ENCODE measurements around the gene MAPT. TPM values are rescaled to one million over a fixed set of nuclear protein-coding genes. Genes with fewer than 3 reads are reported as not detected.

Gene MAPT
- total RNA-seq, 1 donor from 2014 or later, result 0.06 TPM

GRCh38 chr17:46063241-46063640 lies 168.9 kb downstream of the MAPT start:
- H3K4me3 ChIP-seq (ENCODE audit: low read depth, low read length), result no peak overlapping the region
- peak; percentile 76 for DNase-seq (ENCODE audit: low read depth)
- no peak for TF ChIP-seq CTCF (conservative IDR thresholded peaks at IDR 0.05; ENCODE audit: low read depth, low read length)

- TF ChIP-seq CTCF (conservative IDR thresholded peaks at IDR 0.05; ENCODE audit: low read depth, low read length), result no peak
- H3K4me3 ChIP-seq (ENCODE audit: low read depth, low read length), result no peak overlapping the region
- DNase-seq (ENCODE audit: low read depth), result no peak
Measured at GRCh38 chr17:46064460-46064859, 170.1 kb downstream of the MAPT start.

DNA sequence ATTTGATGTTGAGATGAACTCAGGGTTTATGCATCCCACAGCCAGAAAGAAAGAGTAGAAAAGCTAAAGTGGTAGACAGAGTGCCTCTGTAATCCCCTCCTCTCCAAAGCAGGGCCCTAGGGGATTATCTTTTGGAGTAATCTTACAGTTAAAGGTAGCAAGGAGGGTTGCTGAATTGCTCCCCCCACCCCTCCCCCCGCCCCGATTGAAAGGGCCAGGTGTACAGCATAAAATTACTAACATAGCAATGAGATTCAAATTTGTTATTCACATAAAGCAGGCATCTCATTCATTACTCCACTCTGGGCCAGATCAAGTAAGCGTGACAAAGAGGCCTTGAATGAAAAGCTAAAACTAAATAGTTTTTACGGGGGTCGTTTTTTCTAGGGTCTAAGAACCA lies 177.4 kb downstream of the MAPT start:
- no peak for DNase-seq (ENCODE audit: low read depth)
- no peak for TF ChIP-seq CTCF (conservative IDR thresholded peaks at IDR 0.05; ENCODE audit: low read depth, low read length)

DNA sequence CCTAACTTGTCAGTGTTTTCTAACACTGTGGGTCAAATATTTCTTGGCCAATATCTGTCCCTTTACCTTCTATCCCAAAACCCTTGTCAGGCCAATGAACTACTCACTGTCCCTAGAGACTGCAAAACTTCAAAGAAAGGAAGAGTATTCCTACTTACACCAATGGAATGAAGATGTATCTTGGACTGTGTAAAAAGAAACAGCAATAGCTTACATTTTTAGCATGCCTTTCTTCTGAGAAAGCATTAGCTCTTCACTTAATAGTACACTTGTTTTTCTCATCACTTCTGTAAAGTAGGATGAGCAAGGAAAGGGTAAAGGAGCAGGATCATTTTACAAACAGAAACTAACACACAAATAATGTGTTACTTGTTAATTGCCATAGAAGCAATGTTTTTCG lies 178.6 kb downstream of the MAPT start:
- no peak overlapping the region for H3K4me3 ChIP-seq (ENCODE audit: low read depth, low read length)
- TF ChIP-seq CTCF (conservative IDR thresholded peaks at IDR 0.05; ENCODE audit: low read depth, low read length), result no peak
- DNase-seq (ENCODE audit: low read depth), result peak; percentile 79

More for the DNA sequence above, 177.4 kb downstream of the MAPT start:
- no peak overlapping the region for H3K4me3 ChIP-seq (ENCODE audit: low read depth, low read length)

DNA sequence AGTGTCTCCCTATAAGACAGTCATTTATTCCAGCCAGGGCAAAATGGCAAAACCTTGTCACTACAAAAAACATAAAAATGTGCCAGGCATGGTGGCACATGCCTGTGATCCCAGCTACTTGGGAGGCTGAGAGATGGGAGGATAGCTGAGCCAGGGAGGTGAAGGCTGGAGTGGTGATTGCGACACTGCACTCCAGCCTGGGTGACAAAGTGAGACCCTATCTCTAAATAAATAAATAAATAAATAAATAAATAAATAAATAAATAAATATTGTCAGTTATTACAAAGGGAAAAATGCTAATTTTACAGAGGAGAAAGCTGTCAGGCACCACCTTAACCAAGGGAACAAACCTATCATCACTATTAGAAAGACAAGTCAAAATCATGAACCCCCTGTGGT lies 180.2 kb downstream of the MAPT start:
- H3K4me3 ChIP-seq (ENCODE audit: low read depth, low read length), result no peak overlapping the region
- TF ChIP-seq CTCF (conservative IDR thresholded peaks at IDR 0.05; ENCODE audit: low read depth, low read length), result no peak

More for the DNA sequence above, 180.2 kb downstream of the MAPT start:
- DNase-seq (ENCODE audit: low read depth), result no peak

Other genes starting within 250 kb of the MAPT start
- not detected in 2 replicates for gene CRHR1, start 110.2 kb upstream of the MAPT start, total RNA-seq
- not detected in 2 replicates for gene SPPL2C, start 49.7 kb upstream of the MAPT start, total RNA-seq
- not detected in 2 replicates for gene STH, start 104.7 kb downstream of the MAPT start, total RNA-seq

Data from epithelial cell of proximal tubule (primary cell).